ENCODE measurements around the gene MARCHF2. TPM values are rescaled to one million over a fixed set of nuclear protein-coding genes. Genes with fewer than 3 reads are reported as not detected.

Gene MARCHF2
- total RNA-seq, 1 donor from 2014 or later = 84.0 TPM

DNA sequence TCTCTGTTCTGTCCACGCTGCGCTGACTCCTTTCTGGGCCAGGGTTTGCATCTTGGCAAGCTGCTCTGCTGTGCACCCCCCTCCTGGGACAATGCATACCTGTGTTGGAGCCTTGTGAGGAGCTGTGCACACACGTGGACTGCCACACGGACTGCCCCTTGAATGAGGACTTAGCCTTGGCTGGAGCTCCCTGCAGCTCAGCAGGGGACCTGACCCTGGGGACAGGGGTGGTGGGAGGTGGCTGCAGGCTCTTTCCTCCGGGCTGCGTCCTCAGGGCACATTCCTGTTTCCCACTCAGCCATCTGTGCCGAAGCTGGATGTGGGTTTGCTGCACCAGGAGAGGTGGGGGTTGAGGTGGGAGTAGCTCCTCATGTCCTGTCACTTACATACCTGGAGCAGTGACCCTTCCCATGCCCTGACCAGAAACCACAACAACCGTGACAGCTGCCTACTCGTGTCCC is 14.8 kb upstream of the MARCHF2 start:
- TF ChIP-seq, protein P1, sequence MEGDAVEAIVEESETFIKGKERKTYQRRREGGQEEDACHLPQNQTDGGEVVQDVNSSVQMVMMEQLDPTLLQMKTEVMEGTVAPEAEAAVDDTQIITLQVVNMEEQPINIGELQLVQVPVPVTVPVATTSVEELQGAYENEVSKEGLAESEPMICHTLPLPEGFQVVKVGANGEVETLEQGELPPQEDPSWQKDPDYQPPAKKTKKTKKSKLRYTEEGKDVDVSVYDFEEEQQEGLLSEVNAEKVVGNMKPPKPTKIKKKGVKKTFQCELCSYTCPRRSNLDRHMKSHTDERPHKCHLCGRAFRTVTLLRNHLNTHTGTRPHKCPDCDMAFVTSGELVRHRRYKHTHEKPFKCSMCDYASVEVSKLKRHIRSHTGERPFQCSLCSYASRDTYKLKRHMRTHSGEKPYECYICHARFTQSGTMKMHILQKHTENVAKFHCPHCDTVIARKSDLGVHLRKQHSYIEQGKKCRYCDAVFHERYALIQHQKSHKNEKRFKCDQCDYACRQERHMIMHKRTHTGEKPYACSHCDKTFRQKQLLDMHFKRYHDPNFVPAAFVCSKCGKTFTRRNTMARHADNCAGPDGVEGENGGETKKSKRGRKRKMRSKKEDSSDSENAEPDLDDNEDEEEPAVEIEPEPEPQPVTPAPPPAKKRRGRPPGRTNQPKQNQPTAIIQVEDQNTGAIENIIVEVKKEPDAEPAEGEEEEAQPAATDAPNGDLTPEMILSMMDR (IDR thresholded peaks at IDR 0.05; ENCODE audit: insufficient read depth, low read length, severe bottlenecking) = no peak
- Histone ChIP-seq H3K27me3 (ENCODE audit: control insufficient read depth, insufficient read depth, low read length) (no peaks in the 10 kb centered on the region), H3K4me3 (ENCODE audit: low read depth, low read length) (no peak overlapping the region), H3K36me3 (ENCODE audit: control insufficient read depth, insufficient read depth, low read length) (peaks cover 18% of the 10 kb centered on the region)
- DNase-seq (ENCODE audit: low read depth) (no peak), FAIRE-seq (no peak)

DNA sequence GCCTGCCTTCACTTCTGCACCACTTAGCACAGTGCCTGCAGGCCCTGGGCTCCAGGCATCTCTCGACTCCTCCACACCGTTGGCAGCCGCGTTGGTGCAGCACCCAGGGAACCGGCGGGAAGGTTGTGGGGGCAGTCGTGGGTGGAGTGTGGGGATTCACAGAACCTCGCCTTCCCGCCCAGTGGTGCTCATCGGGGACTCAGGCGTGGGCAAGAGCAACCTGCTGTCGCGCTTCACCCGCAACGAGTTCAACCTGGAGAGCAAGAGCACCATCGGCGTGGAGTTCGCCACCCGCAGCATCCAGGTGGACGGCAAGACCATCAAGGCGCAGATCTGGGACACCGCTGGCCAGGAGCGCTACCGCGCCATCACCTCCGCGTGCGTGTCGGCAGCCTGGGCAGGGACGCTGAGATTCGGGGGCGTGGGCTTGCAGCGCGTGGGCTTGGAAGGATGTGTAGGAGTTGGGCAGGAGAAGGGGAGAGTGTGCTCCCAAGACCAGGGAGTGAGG is 13.4 kb upstream of the MARCHF2 start:
- TF ChIP-seq, protein P1 (IDR thresholded peaks at IDR 0.05; ENCODE audit: insufficient read depth, low read length, severe bottlenecking) = no peak
- H3K4me3 ChIP-seq (ENCODE audit: low read depth, low read length) = no peak overlapping the region
- no peaks in the 10 kb centered on the region for H3K27me3 ChIP-seq (ENCODE audit: control insufficient read depth, insufficient read depth, low read length)
- H3K36me3 ChIP-seq (ENCODE audit: control insufficient read depth, insufficient read depth, low read length) = peaks cover 23% of the 10 kb centered on the region
- DNase-seq (ENCODE audit: low read depth) (no peak), FAIRE-seq (no peak)

DNA sequence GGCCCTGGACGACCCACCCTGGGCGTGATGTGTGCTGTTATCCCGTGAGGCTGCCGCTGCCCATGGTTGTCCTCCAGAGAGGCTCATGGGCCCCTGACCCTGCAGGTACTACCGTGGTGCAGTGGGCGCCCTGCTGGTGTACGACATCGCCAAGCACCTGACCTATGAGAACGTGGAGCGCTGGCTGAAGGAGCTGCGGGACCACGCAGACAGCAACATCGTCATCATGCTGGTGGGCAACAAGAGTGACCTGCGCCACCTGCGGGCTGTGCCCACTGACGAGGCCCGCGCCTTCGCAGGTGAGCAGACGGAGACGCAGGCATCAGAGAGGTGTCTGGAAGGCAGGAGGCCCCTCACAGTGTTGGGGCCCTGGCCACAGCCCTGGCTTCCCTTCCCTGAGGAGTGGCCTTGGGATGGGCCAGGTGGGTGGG is 11.1 kb upstream of the MARCHF2 start:
- TF ChIP-seq, protein P1 (IDR thresholded peaks at IDR 0.05; ENCODE audit: insufficient read depth, low read length, severe bottlenecking) = no peak
- no peak for FAIRE-seq

DNA sequence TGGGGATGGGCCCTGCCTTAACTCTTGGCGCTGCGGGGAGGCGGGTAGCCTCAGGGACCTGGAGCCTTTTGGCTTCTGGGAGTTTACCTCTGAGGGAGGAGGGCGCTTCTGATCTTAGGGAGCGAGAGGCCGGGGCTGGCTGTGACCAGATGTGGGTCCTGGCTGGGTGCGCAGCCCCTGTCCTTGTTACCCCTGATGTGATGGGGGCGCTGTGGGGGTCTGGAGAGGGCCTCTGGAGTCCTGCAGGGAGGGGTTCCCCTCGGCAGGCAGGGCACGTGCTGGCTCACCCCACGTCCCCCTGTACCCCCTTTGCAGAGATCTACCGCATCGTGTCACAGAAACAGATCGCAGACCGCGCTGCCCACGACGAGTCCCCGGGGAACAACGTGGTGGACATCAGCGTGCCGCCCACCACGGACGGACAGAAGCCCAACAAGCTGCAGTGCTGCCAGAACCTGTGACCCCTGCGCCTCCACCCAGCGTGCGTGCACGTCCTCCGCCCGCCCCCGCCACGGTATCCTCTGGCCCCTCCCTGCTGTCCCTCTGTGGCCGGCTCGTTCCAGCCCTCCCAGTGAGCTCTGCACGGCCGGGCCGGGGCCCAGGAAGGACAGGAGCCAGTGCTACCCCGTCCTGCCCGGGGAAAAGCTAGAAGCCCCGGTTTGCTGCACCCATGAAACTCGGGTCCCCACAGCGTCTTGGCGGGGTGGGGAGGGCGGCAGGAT is 9.8 kb upstream of the MARCHF2 start:
- no peaks in the 10 kb centered on the region for H3K27me3 ChIP-seq (ENCODE audit: control insufficient read depth, insufficient read depth, low read length)
- FAIRE-seq (no peak), DNase-seq (ENCODE audit: low read depth) (no peak)
- H3K4me3 ChIP-seq (ENCODE audit: low read depth, low read length) = no peak overlapping the region
- peaks cover 25% of the 10 kb centered on the region for H3K36me3 ChIP-seq (ENCODE audit: control insufficient read depth, insufficient read depth, low read length)
- TF ChIP-seq, protein P1 (IDR thresholded peaks at IDR 0.05; ENCODE audit: insufficient read depth, low read length, severe bottlenecking) = no peak

More for the DNA sequence above, 11.1 kb upstream of the MARCHF2 start:
- DNase-seq (ENCODE audit: low read depth) = no peak
- Histone ChIP-seq H3K27me3 (ENCODE audit: control insufficient read depth, insufficient read depth, low read length) (no peaks in the 10 kb centered on the region), H3K36me3 (ENCODE audit: control insufficient read depth, insufficient read depth, low read length) (peaks cover 28% of the 10 kb centered on the region), H3K4me3 (ENCODE audit: low read depth, low read length) (no peak overlapping the region)

DNA sequence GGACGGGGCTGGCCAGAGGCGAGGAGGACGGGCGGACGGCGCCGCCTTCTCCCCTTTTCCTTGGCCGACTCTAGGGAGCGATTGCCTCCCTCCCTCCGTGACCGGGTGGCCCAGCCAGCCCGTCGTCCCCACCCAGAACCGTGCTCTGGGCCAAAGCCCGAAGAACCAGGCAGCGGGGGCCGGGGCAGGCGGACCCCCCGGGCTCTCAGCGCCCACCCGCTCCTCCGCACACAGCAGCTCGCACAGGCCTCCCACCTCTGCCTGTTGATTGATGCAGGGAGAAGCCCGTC is 9.3 kb upstream of the MARCHF2 start:
- Histone ChIP-seq H3K27me3 (ENCODE audit: control insufficient read depth, insufficient read depth, low read length) (no peaks in the 10 kb centered on the region), H3K36me3 (ENCODE audit: control insufficient read depth, insufficient read depth, low read length) (peaks cover 23% of the 10 kb centered on the region), H3K4me3 (ENCODE audit: low read depth, low read length) (no peak overlapping the region)
- no peak for FAIRE-seq
- TF ChIP-seq, protein P1 (IDR thresholded peaks at IDR 0.05; ENCODE audit: insufficient read depth, low read length, severe bottlenecking) = no peak
- DNase-seq (ENCODE audit: low read depth) = no peak
